SK-N-SH (cell line): ENCODE data around the gene GRIN1. TPM values are rescaled to one million over a fixed set of nuclear protein-coding genes. Genes with fewer than 3 reads are reported as not detected.

Experiments
- CTCF ChIA-PET: fragments of 300-600, 350-600 bp; formaldehyde crosslinking; extraction: SDS; loops from one replicate; lab custom pipeline; 2021; lab: Yijun Ruan, JAX
- POLR2A ChIA-PET: fragments of 350-600 bp; sonication (Branson Sonifier 250); formaldehyde crosslinking; extraction: SDS; loops from one replicate; lab custom pipeline; 2020; ENCODE audit warnings: antibody characterized with exemption, inconsistent platforms; lab: Yijun Ruan, JAX
- DNase-seq: peaks from one replicate; pipeline ENCODE4 v3.0.0; 2012
- H2AFZ ChIP-seq: fragments of 200-600 bp; sonication (generic); 2 replicates; pipeline ENCODE4 v1.8.1; 2016; ENCODE audit warnings: antibody characterized with exemption, mild to moderate bottlenecking, low read depth
- H3F3A ChIP-seq: fragments of 200-600 bp; sonication (generic); replicated peaks from 2 replicates; pipeline ENCODE3; 2016; ENCODE audit warnings: antibody characterized with exemption, mild to moderate bottlenecking; ENCODE audit not compliant: insufficient read depth
- H3K27ac ChIP-seq, 2 experiments: fragments of 200-500 bp in 1 of 2; fragments of 200-600 bp in 1 of 2; sonication (Bioruptor generic) in 1 of 2; sonication (generic), shearing (Covaris generic) in 1 of 2; 2 replicates each; pipeline versions ENCODE4 v1.5.1 to v1.6.1; 2014 to 2016; ENCODE audit warnings: low read depth in 2 of 2, inconsistent platforms in 1 of 2, low read length in 1 of 2, mild to moderate bottlenecking in 1 of 2, mixed read lengths in 1 of 2
- H3K27me3 ChIP-seq: fragments of 200-600 bp; sonication (generic), shearing (Covaris generic); 2 replicates; pipeline ENCODE4 v1.6.1; 2016; ENCODE audit warnings: mixed run types; ENCODE audit not compliant: insufficient read depth
- H3K36me3 ChIP-seq, 2 experiments: fragments of 200-500 bp in 1 of 2; fragments of 200-600 bp in 1 of 2; sonication (Bioruptor generic) in 1 of 2; sonication (generic) in 1 of 2; replicated peaks in 1 of 2; 2 replicates each; pipeline versions ENCODE3 to v1.5.1; 2014 to 2016; ENCODE audit warnings: low read length in 1 of 2, mild to moderate bottlenecking in 1 of 2; ENCODE audit not compliant: insufficient read depth in 2 of 2, control insufficient read depth in 1 of 2
- H3K4me1 ChIP-seq, 2 experiments: fragments of 200-500 bp in 1 of 2; fragments of 200-600 bp in 1 of 2; sonication (Bioruptor generic) in 1 of 2; sonication (generic), shearing (Covaris generic) in 1 of 2; 2 replicates each; pipeline versions ENCODE4 v1.5.1 to v1.6.1; 2014 to 2016; ENCODE audit warnings: low read depth in 1 of 2, low read length in 1 of 2, mixed run types in 1 of 2; ENCODE audit not compliant: insufficient read depth in 2 of 2, control insufficient read depth in 1 of 2
- H3K4me2 ChIP-seq: fragments of 200-600 bp; sonication (generic), shearing (Covaris generic); 2 replicates; pipeline ENCODE4 v1.6.1; 2017; ENCODE audit warnings: mixed run types
- H3K4me3 ChIP-seq, 2 experiments: fragments of 200-500 bp in 1 of 2; fragments of 200-600 bp in 1 of 2; sonication (Bioruptor generic) in 1 of 2; sonication (generic), shearing (Covaris generic) in 1 of 2; 2 replicates each; pipeline versions ENCODE4 v1.5.1 to v1.8.1; 2014 to 2016; ENCODE audit warnings: low read depth in 2 of 2, inconsistent platforms in 1 of 2, low read length in 1 of 2, mild to moderate bottlenecking in 1 of 2, mixed read lengths in 1 of 2, moderate library complexity in 1 of 2
- H3K79me2 ChIP-seq: fragments of 200-600 bp; sonication (generic); 2 replicates; pipeline ENCODE4 v1.8.1; 2017; ENCODE audit warnings: mild to moderate bottlenecking; ENCODE audit not compliant: insufficient read depth
- H3K9ac ChIP-seq: fragments of 200-600 bp; sonication (generic); 2 replicates; pipeline ENCODE4 v1.6.1; 2017; ENCODE audit warnings: mixed run types
- H3K9me2 ChIP-seq: fragments of 200-600 bp; sonication (generic); 2 replicates; pipeline ENCODE4 v1.6.1; 2017; ENCODE audit warnings: mixed run types
- H3K9me3 ChIP-seq: fragments of 200-600 bp; sonication (generic); 2 replicates; pipeline ENCODE4 v1.6.1; 2017; ENCODE audit warnings: mixed run types, mild to moderate bottlenecking, moderate library complexity
- H4K20me1 ChIP-seq: fragments of 200-600 bp; sonication (generic); 2 replicates; pipeline ENCODE4 v1.6.1; 2017; ENCODE audit warnings: mild to moderate bottlenecking, mixed run types; ENCODE audit not compliant: insufficient read depth
- EZH2phosphoT487 ChIP-seq: fragments of 200-600 bp; sonication (generic); IDR thresholded peaks from 2 replicates; pipeline ENCODE4 v1.6.1; 2017; ENCODE audit warnings: low read depth, mixed run types, mild to moderate bottlenecking, antibody characterized with exemption, moderate library complexity, borderline replicate concordance
- GABPA ChIP-seq: IDR thresholded peaks from 2 replicates; pipeline ENCODE4 v1.4.0; 2012; ENCODE audit warnings: low read depth, mild to moderate bottlenecking
- GATA2 ChIP-seq: sonication (generic); formaldehyde crosslinking; IDR thresholded peaks from 2 replicates; pipeline ENCODE4 v1.5.0; 2020; ENCODE audit warnings: mild to moderate bottlenecking, missing genetic modification reagents
- MEF2A ChIP-seq: IDR thresholded peaks from 2 replicates; pipeline ENCODE4 v1.4.0; 2012; ENCODE audit warnings: low read depth, borderline replicate concordance
- MXI1 ChIP-seq: IDR thresholded peaks from 2 replicates; pipeline ENCODE4 v1.6.1; 2012; ENCODE audit warnings: mild to moderate bottlenecking, low read depth, low read length, improper control_type of control experiment
- NRF1 ChIP-seq: IDR thresholded peaks from 2 replicates; pipeline ENCODE4 v1.6.1; 2012; ENCODE audit warnings: low read depth, mild to moderate bottlenecking, low read length
- RAD21 ChIP-seq: IDR thresholded peaks from 2 replicates; pipeline ENCODE4 v1.6.1; 2012; ENCODE audit warnings: mild to moderate bottlenecking, low read length
- RFX5 ChIP-seq: IDR thresholded peaks from 2 replicates; pipeline ENCODE4 v1.6.1; 2012; ENCODE audit warnings: mild to moderate bottlenecking, improper control_type of control experiment, low read length
- SMC3 ChIP-seq: IDR thresholded peaks from 2 replicates; pipeline ENCODE4 v1.6.1; 2012; ENCODE audit warnings: low read depth, low read length, improper control_type of control experiment
- WGBS: methylation state at CpG from one replicate; pipeline ENCODE4 v1.1.6; 2017; ENCODE audit warnings: low lambda C conversion rate; 5-methylcytosine and 5-hydroxymethylcytosine counted together
- polyA plus RNA-seq, 3 experiments: library from polyadenylated mRNA; depleted of rRNA; stranded (reverse); fragments of >200 nt; gene quantifications; 2 replicates each; pipeline ENCODE4 v1.2.3, GENCODE V29; 2012
- TF ChIP-seq, protein P1 (sequence below): IDR thresholded peaks from 2 replicates; pipeline ENCODE4 v1.4.0; 2012; ENCODE audit warnings: low read depth, borderline replicate concordance
- TF ChIP-seq, protein P2 (sequence below): fragments of 150-350 bp; IDR thresholded peaks from 2 replicates; pipeline ENCODE4 v1.6.1; 2017; ENCODE audit warnings: antibody characterized with exemption, low read length, low read depth, borderline replicate concordance
- TF ChIP-seq, protein P3 (sequence below): fragments of 200-600 bp; sonication (generic); IDR thresholded peaks from 2 replicates; pipeline ENCODE4 v1.6.1; 2017; ENCODE audit warnings: antibody characterized with exemption, mild to moderate bottlenecking, moderate library complexity
- TF ChIP-seq, protein P4 (sequence below): IDR thresholded peaks from 2 replicates; pipeline ENCODE4 v1.4.0; 2012; ENCODE audit warnings: low read depth, borderline replicate concordance

The GRIN1 gene
- polyA plus RNA-seq, 1 of the 3 experiments (the other 2 are of a cell fraction) = not detected

DNA sequence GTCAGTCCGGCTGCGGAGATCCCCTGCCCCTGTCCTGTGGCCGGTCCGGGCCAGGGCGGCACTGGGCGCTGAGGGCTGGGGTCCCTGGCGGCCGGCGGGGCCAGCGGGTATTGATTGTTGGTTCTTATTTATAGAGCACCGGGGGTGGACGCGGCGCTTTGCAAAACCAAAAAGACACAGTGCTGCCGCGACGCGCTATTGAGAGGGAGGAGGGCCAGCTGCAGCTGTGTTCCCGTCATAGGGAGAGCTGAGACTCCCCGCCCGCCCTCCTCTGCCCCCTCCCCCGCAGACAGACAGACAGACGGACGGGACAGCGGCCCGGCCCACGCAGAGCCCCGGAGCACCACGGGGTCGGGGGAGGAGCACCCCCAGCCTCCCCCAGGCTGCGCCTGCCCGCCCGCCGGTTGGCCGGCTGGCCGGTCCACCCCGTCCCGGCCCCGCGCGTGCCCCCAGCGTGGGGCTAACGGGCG, 28.4 kb downstream of the GRIN1 start:
- ChIA-PET POLR2A (interaction anchor here (1.8 kb wide), 1 partner anchor 38 kb away, joined by 5 read pairs; no protein-coding TSS in a partner anchor), CTCF (interaction anchor here (0.6 kb wide), 1 partner anchor 103 kb away, joined by 3 read pairs; no protein-coding TSS in a partner anchor)
- 8% methylated on average over 5 of the region's 44 CpGs for WGBS
- Histone ChIP-seq H3K4me3 (no peak overlapping the region; a peak in 1 of 4 replicates), H3K9ac (no peak overlapping the region), H3K4me1 (peaks cover 0 to 4% of the 10 kb centered on the region in 2 experiments; a peak in 1 of 4 replicates), H3K36me3 (no peaks in the 10 kb centered on the region), H3K27me3 (peaks cover 40% of the 10 kb centered on the region), H3K4me2 (no peak overlapping the region), H3K27ac (no peak overlapping the region), H2AFZ (no peak overlapping the region), H3K9me3 (no peaks in the 10 kb centered on the region), H3K9me2 (no peaks in the 10 kb centered on the region), H3F3A (no peaks in the 10 kb centered on the region), H4K20me1 (no peaks in the 10 kb centered on the region), H3K79me2 (no peaks in the 10 kb centered on the region)
- TF ChIP-seq, protein P1, sequence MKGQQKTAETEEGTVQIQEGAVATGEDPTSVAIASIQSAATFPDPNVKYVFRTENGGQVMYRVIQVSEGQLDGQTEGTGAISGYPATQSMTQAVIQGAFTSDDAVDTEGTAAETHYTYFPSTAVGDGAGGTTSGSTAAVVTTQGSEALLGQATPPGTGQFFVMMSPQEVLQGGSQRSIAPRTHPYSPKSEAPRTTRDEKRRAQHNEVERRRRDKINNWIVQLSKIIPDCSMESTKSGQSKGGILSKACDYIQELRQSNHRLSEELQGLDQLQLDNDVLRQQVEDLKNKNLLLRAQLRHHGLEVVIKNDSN = no peak
- TF ChIP-seq NRF1 (no peak), GABPA (no peak), MXI1 (no peak), MEF2A (no peak), RFX5 (no peak), RAD21 (no peak), EZH2phosphoT487 (no peak), GATA2 (CRISPR knock-in tag) (no peak)
- TF ChIP-seq, protein P2, sequence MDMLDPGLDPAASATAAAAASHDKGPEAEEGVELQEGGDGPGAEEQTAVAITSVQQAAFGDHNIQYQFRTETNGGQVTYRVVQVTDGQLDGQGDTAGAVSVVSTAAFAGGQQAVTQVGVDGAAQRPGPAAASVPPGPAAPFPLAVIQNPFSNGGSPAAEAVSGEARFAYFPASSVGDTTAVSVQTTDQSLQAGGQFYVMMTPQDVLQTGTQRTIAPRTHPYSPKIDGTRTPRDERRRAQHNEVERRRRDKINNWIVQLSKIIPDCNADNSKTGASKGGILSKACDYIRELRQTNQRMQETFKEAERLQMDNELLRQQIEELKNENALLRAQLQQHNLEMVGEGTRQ = no peak
- TF ChIP-seq, protein P3, sequence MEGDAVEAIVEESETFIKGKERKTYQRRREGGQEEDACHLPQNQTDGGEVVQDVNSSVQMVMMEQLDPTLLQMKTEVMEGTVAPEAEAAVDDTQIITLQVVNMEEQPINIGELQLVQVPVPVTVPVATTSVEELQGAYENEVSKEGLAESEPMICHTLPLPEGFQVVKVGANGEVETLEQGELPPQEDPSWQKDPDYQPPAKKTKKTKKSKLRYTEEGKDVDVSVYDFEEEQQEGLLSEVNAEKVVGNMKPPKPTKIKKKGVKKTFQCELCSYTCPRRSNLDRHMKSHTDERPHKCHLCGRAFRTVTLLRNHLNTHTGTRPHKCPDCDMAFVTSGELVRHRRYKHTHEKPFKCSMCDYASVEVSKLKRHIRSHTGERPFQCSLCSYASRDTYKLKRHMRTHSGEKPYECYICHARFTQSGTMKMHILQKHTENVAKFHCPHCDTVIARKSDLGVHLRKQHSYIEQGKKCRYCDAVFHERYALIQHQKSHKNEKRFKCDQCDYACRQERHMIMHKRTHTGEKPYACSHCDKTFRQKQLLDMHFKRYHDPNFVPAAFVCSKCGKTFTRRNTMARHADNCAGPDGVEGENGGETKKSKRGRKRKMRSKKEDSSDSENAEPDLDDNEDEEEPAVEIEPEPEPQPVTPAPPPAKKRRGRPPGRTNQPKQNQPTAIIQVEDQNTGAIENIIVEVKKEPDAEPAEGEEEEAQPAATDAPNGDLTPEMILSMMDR = no peak
- peak; percentile 60 for DNase-seq

DNA sequence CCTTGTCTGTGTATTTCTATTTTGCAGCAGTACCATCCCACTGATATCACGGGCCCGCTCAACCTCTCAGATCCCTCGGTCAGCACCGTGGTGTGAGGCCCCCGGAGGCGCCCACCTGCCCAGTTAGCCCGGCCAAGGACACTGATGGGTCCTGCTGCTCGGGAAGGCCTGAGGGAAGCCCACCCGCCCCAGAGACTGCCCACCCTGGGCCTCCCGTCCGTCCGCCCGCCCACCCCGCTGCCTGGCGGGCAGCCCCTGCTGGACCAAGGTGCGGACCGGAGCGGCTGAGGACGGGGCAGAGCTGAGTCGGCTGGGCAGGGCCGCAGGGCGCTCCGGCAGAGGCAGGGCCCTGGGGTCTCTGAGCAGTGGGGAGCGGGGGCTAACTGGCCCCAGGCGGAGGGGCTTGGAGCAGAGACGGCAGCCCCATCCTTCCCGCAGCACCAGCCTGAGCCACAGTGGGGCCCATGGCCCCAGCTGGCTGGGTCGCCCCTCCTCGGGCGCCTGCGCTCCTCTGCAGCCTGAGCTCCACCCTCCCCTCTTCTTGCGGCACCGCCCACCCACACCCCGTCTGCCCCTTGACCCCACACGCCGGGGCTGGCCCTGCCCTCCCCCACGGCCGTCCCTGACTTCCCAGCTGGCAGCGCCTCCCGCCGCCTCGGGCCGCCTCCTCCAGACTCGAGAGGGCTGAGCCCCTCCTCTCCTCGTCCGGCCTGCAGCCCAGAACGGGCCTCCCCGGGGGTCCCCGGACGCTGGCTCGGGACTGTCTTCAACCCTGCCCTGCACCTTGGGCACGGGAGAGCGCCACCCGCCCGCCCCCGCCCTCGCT, 29.0 kb downstream of the GRIN1 start:
- Histone ChIP-seq H3K36me3 (no peaks in the 10 kb centered on the region), H3K79me2 (no peaks in the 10 kb centered on the region), H3K27me3 (peaks cover 40% of the 10 kb centered on the region), H3F3A (no peaks in the 10 kb centered on the region), H3K9me3 (no peaks in the 10 kb centered on the region), H4K20me1 (no peaks in the 10 kb centered on the region), H3K4me1 (peaks cover 0 to 10% of the 10 kb centered on the region in 2 experiments; a peak in 1 of 4 replicates), H2AFZ (no peak overlapping the region), H3K9ac (no peak overlapping the region), H3K4me3 (no peak overlapping the region; a peak in 1 of 4 replicates), H3K27ac (no peak overlapping the region), H3K9me2 (no peaks in the 10 kb centered on the region), H3K4me2 (no peak overlapping the region)
- peak; percentile 82 for DNase-seq
- TF ChIP-seq, protein P4, sequence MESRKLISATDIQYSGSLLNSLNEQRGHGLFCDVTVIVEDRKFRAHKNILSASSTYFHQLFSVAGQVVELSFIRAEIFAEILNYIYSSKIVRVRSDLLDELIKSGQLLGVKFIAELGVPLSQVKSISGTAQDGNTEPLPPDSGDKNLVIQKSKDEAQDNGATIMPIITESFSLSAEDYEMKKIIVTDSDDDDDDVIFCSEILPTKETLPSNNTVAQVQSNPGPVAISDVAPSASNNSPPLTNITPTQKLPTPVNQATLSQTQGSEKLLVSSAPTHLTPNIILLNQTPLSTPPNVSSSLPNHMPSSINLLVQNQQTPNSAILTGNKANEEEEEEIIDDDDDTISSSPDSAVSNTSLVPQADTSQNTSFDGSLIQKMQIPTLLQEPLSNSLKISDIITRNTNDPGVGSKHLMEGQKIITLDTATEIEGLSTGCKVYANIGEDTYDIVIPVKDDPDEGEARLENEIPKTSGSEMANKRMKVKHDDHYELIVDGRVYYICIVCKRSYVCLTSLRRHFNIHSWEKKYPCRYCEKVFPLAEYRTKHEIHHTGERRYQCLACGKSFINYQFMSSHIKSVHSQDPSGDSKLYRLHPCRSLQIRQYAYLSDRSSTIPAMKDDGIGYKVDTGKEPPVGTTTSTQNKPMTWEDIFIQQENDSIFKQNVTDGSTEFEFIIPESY = no peak
- TF ChIP-seq, protein P1 = no peak
- TF ChIP-seq SMC3 = no peak
- CTCF ChIA-PET = interaction anchor here (0.6 to 1.2 kb wide), 2 partner anchors 25 to 38 kb away, joined by 3 read pairs; no protein-coding TSS in a partner anchor
- POLR2A ChIA-PET = interaction anchor here (1.0 to 1.8 kb wide), 3 partner anchors 29 to 38 kb away, joined by 3 to 5 read pairs (median 3); partner anchors contain the start of gene GRIN1
- WGBS = 5% methylated on average over 8 of the region's 57 CpGs
